ENCODE data around the gene PANX3. TPM values are rescaled to one million over a fixed set of nuclear protein-coding genes. Genes with fewer than 3 reads are reported as not detected.

The PANX3 gene
- total RNA-seq, 1 donor from 2014 or later: not detected

DNA sequence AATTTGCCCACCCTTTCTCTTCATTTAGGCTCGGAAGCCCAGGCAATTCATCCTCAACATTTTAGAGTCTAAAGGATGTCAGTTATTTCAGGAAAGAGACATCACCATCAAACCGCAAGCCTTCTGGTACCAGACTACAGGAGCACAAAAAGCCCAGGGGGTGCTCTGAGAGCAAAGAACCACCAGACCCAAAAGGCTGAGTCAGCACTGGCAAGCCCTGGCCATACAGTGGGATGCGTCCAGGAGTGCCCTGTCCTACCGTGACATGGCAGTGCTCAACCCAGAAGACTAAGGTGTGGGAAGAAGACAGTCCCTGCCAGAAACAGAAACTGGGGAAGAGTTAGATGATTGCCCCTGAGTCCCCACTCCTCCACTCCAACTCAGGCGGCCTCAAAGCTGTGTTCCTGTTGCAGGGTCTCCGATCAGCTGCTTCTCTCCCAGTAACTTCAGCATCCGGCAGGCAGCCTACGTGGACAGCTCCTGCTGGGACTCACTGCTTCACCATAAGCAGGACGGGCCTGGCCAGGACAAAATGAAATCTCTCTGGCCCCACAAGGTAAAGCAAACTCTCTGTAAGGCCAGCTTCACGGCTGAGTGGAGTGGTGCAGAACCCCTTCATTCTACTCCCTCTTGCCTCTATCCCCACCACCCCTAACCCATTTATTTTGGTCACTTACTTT, 1.5 kb downstream of the PANX3 start:
- no peaks in the 10 kb centered on the region for H3K36me3 ChIP-seq
- H3K4me3 ChIP-seq: no peak overlapping the region
- no peaks in the 10 kb centered on the region for H3K9me3 ChIP-seq (replicated peaks)
- TF ChIP-seq, protein P1, sequence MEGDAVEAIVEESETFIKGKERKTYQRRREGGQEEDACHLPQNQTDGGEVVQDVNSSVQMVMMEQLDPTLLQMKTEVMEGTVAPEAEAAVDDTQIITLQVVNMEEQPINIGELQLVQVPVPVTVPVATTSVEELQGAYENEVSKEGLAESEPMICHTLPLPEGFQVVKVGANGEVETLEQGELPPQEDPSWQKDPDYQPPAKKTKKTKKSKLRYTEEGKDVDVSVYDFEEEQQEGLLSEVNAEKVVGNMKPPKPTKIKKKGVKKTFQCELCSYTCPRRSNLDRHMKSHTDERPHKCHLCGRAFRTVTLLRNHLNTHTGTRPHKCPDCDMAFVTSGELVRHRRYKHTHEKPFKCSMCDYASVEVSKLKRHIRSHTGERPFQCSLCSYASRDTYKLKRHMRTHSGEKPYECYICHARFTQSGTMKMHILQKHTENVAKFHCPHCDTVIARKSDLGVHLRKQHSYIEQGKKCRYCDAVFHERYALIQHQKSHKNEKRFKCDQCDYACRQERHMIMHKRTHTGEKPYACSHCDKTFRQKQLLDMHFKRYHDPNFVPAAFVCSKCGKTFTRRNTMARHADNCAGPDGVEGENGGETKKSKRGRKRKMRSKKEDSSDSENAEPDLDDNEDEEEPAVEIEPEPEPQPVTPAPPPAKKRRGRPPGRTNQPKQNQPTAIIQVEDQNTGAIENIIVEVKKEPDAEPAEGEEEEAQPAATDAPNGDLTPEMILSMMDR (IDR thresholded peaks at IDR 0.05; ENCODE audit: borderline replicate concordance): no peak
- no peak overlapping the region for H3K27ac ChIP-seq (replicated peaks)
- no peak for DNase-seq
- peaks cover 54% of the 10 kb centered on the region for H3K27me3 ChIP-seq (ENCODE audit: low read depth)
- no peaks in the 10 kb centered on the region for H3K4me1 ChIP-seq
- intact Hi-C loops (cut with micrococcal nuclease): no loop called here

DNA sequence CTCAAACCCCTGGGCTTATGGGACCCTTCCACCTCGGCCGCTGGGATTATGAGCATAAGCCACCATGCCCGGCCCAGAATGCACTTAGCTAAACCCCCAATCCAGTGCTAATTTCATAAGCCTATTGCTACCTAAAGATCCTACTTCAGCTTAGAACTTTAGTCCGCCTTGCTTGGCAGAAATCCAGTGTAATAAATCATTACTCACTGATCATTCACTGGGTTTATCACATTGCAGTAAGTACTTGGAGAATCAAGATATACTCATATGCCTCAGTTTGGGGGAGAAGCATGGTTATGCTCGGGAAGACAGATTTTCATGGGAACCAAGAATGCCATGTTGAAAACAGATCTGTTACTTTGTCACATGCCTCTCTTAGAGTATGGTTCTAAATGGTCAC, 7.6 kb downstream of the PANX3 start:
- Histone ChIP-seq H3K4me1 (peaks cover 23% of the 10 kb centered on the region), H3K9me3 (replicated peaks) (no peaks in the 10 kb centered on the region), H3K27me3 (ENCODE audit: low read depth) (peaks cover 38% of the 10 kb centered on the region), H3K4me3 (no peak overlapping the region), H3K36me3 (no peaks in the 10 kb centered on the region), H3K27ac (replicated peaks) (no peak overlapping the region)
- intact Hi-C loops (cut with micrococcal nuclease): no loop called here
- TF ChIP-seq, protein P1 (IDR thresholded peaks at IDR 0.05; ENCODE audit: borderline replicate concordance): no peak
- no peak for DNase-seq

DNA sequence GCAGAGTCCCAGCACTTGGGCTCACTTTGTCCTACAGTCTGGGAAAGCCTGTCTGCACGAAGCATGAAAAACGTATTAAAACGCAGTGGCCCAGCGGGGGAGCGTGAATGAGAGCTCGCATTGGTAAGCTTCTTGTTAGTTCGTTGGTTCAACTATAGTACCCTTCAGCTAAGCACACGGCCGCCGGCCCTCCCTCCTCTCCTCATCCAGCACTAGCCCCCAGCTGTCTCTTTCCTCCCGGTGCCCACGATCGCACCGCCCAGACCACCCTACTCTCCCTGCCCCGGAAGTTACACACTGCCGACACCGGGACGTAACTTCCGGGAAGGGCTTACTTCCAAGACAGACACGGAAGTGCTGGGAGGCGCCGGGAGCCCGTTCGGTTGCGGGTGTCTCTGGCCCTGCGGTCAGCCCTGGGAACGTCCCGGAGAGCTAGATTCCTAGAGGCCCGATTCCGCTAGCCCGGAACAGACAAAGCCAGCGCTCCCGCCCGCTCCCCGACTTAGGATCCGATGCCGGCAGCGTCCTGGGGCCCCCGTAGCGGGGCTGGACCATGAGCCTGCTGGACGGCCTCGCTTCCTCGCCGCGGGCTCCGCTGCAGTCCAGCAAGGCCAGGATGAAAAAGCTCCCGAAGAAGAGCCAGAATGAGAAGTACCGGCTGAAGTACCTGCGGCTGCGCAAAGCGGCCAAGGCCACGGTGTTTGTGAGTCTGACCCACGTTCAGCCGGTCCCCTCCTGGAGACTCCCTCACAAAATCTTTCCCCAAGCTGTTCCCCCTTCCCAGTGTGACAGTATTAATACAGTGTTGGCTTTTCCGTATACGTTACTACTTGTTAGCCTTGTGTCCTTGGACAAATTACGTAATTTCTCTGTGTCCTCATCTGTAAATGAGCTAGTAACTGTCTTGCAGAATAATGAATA, 11.6 kb downstream of the PANX3 start, which contains the start of gene TBRG1:
Gene TBRG1, plus strand, starts transcription at position 334 of the 921 bp plus-strand sequence. Its CDS starts 220 bp downstream, at position 554.
- Histone ChIP-seq H3K4me3 (peak within 1 kb of the TSS; percentile 97), H3K36me3 (peaks cover 30% of the 10 kb centered on the region), H3K27me3 (ENCODE audit: low read depth) (no peaks in the 10 kb centered on the region), H3K9me3 (replicated peaks) (no peaks in the 10 kb centered on the region), H3K27ac (replicated peaks) (peak within 1 kb of the TSS; percentile 95), H3K4me1 (peaks cover 37% of the 10 kb centered on the region)
- TF ChIP-seq, protein P1 (IDR thresholded peaks at IDR 0.05; ENCODE audit: borderline replicate concordance): no peak
- intact Hi-C loops (cut with micrococcal nuclease): no loop called here
- DNase-seq: peak; percentile 89

DNA sequence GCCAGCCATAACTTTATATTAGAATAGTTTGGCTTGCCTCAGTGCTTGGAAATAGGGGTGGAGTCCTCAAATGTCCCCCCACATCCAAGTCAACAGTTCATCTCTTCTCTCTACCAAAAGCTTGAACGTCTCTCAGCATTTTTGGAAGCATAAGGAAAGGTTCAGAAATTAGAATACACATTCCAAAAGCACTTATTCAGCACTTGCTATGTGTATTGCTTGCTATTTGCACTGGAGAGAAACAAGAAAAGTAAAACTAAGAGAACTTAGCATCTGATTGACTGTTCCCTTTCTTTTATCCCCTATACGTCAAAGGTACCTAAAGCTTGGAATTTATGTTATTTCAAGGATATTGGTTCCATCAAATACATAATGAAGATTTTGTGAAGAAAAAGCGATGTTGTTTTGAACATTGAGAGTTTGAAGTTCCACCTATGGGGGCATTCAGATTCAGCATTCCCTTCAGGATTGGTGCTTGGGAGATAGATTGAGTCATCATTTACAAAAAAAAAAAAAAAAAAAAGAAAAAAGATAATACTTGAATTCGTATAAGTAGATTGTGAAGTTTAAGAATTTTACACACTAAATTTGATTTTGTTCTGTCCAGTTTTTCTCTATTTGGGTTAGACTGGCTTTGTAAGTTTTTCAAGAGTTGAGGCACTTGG, 12.8 kb downstream of the PANX3 start:
- no peaks in the 10 kb centered on the region for H3K27me3 ChIP-seq (ENCODE audit: low read depth)
- no peak for DNase-seq
- intact Hi-C loops (cut with micrococcal nuclease): no loop called here
- H3K27ac ChIP-seq (replicated peaks): peak overlapping the region; percentile 95
- H3K36me3 ChIP-seq: peaks cover 39% of the 10 kb centered on the region
- TF ChIP-seq, protein P1 (IDR thresholded peaks at IDR 0.05; ENCODE audit: borderline replicate concordance): no peak
- peak overlapping the region; percentile 97 for H3K4me3 ChIP-seq
- H3K4me1 ChIP-seq: peaks cover 37% of the 10 kb centered on the region
- no peaks in the 10 kb centered on the region for H3K9me3 ChIP-seq (replicated peaks)

DNA sequence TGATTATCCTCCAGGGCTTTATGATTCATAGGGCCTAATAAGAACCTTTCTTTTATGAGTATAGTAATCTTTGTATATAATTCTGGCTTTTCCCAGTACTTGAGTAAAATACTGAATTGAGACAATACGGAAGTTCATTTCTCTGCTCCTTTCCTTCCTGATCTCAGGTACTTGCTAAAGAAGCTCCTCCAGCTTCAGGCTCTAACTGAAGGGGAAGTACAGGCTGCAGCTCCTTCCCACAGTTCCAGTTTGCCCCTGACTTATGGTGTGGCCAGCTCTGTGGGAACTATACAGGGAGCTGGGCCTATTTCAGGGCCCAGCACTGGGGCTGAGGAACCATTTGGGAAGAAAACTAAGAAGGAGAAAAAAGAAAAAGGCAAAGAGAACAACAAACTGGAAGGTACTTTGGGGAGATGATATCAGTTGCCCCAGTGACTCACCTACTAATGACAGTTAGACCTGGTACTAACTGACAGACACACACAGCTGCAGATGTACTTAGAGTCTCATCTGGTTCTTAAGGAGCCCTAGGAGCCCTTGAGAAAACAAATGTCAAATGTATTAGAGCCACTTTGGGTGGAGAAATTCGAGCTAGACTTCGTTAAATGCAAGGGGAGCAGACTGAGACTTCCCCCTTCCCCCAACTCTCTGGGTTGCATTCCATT, 14.4 kb downstream of the PANX3 start:
- no peak overlapping the region for H3K4me3 ChIP-seq
- intact Hi-C loops (cut with micrococcal nuclease): no loop called here

More for the DNA sequence above, 14.4 kb downstream of the PANX3 start:
- Histone ChIP-seq H3K36me3 (peaks cover 51% of the 10 kb centered on the region), H3K9me3 (replicated peaks) (no peaks in the 10 kb centered on the region), H3K27me3 (ENCODE audit: low read depth) (no peaks in the 10 kb centered on the region), H3K4me1 (peaks cover 37% of the 10 kb centered on the region), H3K27ac (replicated peaks) (no peak overlapping the region)
- TF ChIP-seq, protein P1 (IDR thresholded peaks at IDR 0.05; ENCODE audit: borderline replicate concordance): no peak
- DNase-seq: no peak

All from left ventricle myocardium inferior (tissue), 1 donor.